ENCODE measurements around the gene KCNAB2.

The KCNAB2 gene

DNA sequence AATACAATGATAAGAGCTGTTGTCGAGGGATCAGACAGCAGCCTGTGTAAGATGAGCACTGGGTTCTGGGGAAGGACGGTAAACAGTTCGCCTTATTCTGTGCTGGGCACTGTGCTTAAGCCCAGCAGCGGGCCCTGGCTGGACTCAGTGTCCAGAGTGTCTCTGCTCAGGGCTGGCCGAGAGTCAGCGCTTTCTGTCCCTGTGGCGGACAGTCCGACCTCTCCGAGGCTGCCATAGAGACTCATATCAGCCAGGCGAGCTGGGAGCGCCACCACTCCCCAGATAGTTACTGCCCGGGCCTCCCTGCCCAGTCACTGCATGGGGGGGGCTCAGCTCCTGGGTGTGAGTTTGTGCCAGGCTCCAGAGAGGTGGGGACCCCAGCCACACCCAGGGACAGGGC is 38.8 kb upstream of the KCNAB2 start:
- DNase-seq (ENCODE audit: low read depth in 1 of 2, low spot score in 1 of 2) = no peak
- no peaks in the 10 kb centered on the region for H3K27me3 ChIP-seq (ENCODE audit: insufficient read depth, poor library complexity, severe bottlenecking)
- H3K4me3 ChIP-seq (replicated peaks; ENCODE audit: insufficient read depth, low read length) = no peak overlapping the region
- TF ChIP-seq SPI1 (IDR thresholded peaks at IDR 0.05; ENCODE audit: borderline replicate concordance, low read depth) = no peak
- H3K27ac ChIP-seq (replicated peaks) = no peak overlapping the region

DNA sequence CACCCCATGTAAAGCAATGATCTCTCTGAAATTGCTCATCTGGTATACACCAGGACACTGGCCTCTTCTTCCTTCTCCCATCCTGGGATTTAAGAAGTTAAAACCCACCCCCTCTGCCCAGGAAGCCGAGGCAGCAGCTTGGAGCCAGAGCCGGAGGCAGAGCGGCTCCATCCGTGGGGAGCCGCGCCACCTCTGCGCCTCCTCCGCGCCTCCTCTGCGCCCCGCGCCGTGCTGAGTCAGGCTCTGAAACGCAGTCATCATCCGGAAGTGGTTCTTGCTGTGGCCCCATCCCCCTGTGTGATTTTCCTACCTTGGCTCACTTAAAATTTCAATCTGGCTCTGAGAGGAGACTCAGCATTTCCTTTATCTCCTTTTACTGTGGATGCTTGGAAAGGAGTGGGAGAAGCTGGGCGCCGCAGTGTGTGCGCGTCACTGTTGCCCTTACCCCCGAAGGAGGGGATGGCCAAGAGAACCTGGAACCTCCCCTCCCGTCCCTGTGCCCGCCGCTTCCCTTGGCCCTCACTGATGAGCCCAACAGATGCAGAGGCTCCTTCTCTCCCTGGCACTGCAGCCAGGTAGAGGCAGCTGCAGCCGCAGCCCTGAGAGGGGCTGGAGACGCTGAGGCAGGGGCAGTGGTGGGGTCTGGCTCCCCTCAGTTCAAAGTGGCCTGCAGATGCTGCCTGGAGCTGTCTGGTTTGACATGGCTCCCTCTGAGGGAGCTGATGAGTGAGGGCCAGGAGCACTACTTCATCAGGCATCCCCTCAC is 38.2 kb upstream of the KCNAB2 start:
- no peaks in the 10 kb centered on the region for H3K27me3 ChIP-seq (ENCODE audit: insufficient read depth, poor library complexity, severe bottlenecking)
- no peak for TF ChIP-seq GABPA (IDR thresholded peaks at IDR 0.05; ENCODE audit: low read depth)
- TF ChIP-seq, protein P1, sequence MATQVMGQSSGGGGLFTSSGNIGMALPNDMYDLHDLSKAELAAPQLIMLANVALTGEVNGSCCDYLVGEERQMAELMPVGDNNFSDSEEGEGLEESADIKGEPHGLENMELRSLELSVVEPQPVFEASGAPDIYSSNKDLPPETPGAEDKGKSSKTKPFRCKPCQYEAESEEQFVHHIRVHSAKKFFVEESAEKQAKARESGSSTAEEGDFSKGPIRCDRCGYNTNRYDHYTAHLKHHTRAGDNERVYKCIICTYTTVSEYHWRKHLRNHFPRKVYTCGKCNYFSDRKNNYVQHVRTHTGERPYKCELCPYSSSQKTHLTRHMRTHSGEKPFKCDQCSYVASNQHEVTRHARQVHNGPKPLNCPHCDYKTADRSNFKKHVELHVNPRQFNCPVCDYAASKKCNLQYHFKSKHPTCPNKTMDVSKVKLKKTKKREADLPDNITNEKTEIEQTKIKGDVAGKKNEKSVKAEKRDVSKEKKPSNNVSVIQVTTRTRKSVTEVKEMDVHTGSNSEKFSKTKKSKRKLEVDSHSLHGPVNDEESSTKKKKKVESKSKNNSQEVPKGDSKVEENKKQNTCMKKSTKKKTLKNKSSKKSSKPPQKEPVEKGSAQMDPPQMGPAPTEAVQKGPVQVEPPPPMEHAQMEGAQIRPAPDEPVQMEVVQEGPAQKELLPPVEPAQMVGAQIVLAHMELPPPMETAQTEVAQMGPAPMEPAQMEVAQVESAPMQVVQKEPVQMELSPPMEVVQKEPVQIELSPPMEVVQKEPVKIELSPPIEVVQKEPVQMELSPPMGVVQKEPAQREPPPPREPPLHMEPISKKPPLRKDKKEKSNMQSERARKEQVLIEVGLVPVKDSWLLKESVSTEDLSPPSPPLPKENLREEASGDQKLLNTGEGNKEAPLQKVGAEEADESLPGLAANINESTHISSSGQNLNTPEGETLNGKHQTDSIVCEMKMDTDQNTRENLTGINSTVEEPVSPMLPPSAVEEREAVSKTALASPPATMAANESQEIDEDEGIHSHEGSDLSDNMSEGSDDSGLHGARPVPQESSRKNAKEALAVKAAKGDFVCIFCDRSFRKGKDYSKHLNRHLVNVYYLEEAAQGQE (IDR thresholded peaks at IDR 0.05; ENCODE audit: insufficient replicate concordance, low read depth) = no peak
- no peak for TF ChIP-seq SPI1 (IDR thresholded peaks at IDR 0.05; ENCODE audit: borderline replicate concordance, low read depth)
- TF ChIP-seq, protein P2, sequence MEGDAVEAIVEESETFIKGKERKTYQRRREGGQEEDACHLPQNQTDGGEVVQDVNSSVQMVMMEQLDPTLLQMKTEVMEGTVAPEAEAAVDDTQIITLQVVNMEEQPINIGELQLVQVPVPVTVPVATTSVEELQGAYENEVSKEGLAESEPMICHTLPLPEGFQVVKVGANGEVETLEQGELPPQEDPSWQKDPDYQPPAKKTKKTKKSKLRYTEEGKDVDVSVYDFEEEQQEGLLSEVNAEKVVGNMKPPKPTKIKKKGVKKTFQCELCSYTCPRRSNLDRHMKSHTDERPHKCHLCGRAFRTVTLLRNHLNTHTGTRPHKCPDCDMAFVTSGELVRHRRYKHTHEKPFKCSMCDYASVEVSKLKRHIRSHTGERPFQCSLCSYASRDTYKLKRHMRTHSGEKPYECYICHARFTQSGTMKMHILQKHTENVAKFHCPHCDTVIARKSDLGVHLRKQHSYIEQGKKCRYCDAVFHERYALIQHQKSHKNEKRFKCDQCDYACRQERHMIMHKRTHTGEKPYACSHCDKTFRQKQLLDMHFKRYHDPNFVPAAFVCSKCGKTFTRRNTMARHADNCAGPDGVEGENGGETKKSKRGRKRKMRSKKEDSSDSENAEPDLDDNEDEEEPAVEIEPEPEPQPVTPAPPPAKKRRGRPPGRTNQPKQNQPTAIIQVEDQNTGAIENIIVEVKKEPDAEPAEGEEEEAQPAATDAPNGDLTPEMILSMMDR (IDR thresholded peaks at IDR 0.05; ENCODE audit: insufficient read depth, low read length) = no peak
- TF ChIP-seq POLR2AphosphoS5 (IDR thresholded peaks at IDR 0.05; ENCODE audit: low read depth) = no peak
- DNase-seq (ENCODE audit: low read depth in 1 of 2, low spot score in 1 of 2) = no peak
- no peak overlapping the region for H3K4me3 ChIP-seq (replicated peaks; ENCODE audit: insufficient read depth, low read length)
- no peak overlapping the region for H3K27ac ChIP-seq (replicated peaks)

- H3K27me3 ChIP-seq (ENCODE audit: insufficient read depth, poor library complexity, severe bottlenecking) = no peaks in the 10 kb centered on the region
- TF ChIP-seq POLR2AphosphoS5 (IDR thresholded peaks at IDR 0.05; ENCODE audit: low read depth) (no peak), SPI1 (IDR thresholded peaks at IDR 0.05; ENCODE audit: borderline replicate concordance, low read depth) (no peak), GABPA (IDR thresholded peaks at IDR 0.05; ENCODE audit: low read depth) (no peak)
- TF ChIP-seq, protein P1 (IDR thresholded peaks at IDR 0.05; ENCODE audit: insufficient replicate concordance, low read depth) = no peak
- TF ChIP-seq, protein P2 (IDR thresholded peaks at IDR 0.05; ENCODE audit: insufficient read depth, low read length) = no peak
- no peak overlapping the region for H3K4me3 ChIP-seq (replicated peaks; ENCODE audit: insufficient read depth, low read length)
- DNase-seq (ENCODE audit: low read depth in 1 of 2, low spot score in 1 of 2) = no peak
- H3K27ac ChIP-seq (replicated peaks) = no peak overlapping the region
Measured at GRCh38 chr1:6008084-6008415, 37.6 kb upstream of the KCNAB2 start.

GRCh38 chr1:6008696-6009095 is 37.0 kb upstream of the KCNAB2 start:
- Histone ChIP-seq H3K27ac (replicated peaks) (no peak overlapping the region), H3K27me3 (ENCODE audit: insufficient read depth, poor library complexity, severe bottlenecking) (no peaks in the 10 kb centered on the region), H3K4me3 (replicated peaks; ENCODE audit: insufficient read depth, low read length) (no peak overlapping the region)
- DNase-seq (ENCODE audit: low read depth in 1 of 2, low spot score in 1 of 2) = no peak
- no peak for TF ChIP-seq GABPA (IDR thresholded peaks at IDR 0.05; ENCODE audit: low read depth)
- TF ChIP-seq, protein P2 (IDR thresholded peaks at IDR 0.05; ENCODE audit: insufficient read depth, low read length) = no peak
- no peak for TF ChIP-seq SPI1 (IDR thresholded peaks at IDR 0.05; ENCODE audit: borderline replicate concordance, low read depth)
- TF ChIP-seq, protein P1 (IDR thresholded peaks at IDR 0.05; ENCODE audit: insufficient replicate concordance, low read depth) = no peak
- TF ChIP-seq POLR2AphosphoS5 (IDR thresholded peaks at IDR 0.05; ENCODE audit: low read depth) = no peak

All from HL-60 (cell line).